GM18868 (cell line): ENCODE results near the gene RAF1.
A peak's percentile ranks its signal among the peaks of the same experiment; 100 is the strongest.
"Not testable (repeated sequence)": the region's sequence is repeated elsewhere in the genome, so short reads cannot be mapped to it uniquely, and the experiment has no call there.

Experiments
- ATAC-seq: cut with Tn5 transposase; IDR thresholded peaks from one replicate; pipeline ENCODE4 v1.9.1; 2021; ENCODE audit warnings: mild to moderate bottlenecking, moderate library complexity; ENCODE audit not compliant: unreplicated experiment

The RAF1 gene

DNA sequence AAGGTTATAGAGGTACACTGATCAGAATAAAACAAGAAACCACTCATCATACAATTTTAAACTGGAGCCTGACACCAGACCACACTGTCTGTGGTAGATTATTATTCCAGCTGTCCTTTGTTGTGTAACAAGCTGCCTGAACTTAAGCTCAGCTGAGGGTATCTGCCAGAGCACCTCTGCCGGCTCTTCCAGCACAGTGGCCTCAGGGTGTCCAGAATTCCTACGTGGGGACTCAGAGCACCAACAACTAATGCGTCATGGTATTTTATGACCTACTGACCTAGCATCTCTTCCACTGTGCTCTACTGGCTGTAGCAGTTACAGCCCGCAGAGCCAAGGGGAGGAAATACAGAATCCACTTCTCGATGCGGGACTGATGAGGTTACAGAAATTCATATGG, 15.6 kb upstream of the RAF1 start:
- no peak for ATAC-seq

GRCh38 chr3:12677616-12678015, 13.7 kb upstream of the RAF1 start:
- ATAC-seq = no peak

DNA sequence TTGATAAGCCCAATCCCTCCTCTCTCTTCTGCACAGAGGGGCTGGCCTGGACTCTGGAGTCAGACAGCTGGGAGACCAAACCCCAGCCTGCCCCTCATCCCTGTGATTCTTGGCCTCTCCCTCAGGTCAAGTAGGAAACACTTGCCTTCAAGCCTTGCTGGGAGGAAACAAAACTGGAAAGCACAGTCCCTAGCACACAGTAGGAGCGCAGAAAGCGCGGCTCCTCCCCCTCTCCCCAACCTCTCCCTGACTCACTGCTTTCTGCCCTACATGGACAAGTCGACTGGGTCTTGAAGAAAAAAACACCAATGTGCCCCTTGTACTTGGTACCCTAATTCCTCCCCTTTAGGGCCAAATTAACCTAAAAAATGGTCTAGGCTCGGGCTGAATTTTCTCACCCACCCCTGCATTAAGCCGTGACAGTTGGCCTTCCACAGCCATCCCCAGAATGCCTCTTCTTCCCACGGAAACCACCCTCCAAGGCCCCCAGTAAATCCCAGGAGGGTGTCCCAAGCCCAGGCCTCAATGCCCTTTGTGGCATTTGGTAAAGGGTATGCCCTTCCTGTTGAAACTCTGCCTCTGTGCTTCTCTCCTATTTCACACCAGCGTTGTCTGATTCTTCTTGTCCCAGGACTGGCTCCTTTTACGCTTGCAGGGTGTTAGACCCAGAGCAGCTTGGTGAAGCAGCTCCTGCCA, 11.3 kb upstream of the RAF1 start:
- no peak for ATAC-seq

- ATAC-seq = not testable (repeated sequence)
Measured at GRCh38 chr3:12673956-12674736, 10.2 kb upstream of the RAF1 start.

GRCh38 chr3:12671120-12671450, 7.2 kb upstream of the RAF1 start:
- no peak for ATAC-seq

GRCh38 chr3:12670365-12671119, 6.6 kb upstream of the RAF1 start:
- no peak for ATAC-seq

DNA sequence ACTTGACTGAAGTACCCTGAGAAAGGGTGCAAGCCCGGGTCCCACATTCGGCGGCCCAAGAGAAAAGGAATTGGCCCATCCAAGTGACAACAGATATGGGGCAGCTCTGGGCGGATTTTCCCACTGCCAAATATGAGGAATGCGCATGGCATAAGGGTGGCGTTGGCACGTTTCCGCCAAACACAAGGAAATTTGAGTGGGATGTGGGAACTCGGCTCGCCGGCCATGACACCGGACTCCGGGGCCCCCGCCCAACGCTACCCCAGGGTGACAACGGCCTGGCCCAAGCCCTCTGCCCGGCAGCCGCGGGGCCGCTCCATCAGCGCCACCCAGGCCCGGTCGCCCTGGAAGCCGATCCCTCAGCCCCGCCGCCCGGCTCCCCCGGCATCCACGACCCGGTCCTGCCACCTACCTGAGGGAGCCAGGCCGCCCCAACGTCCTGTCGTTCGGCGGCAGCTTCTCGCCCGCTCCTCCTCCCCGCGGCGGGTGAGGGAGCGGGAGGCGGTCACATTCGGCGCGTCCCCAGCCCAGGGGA, 449 bp downstream of the RAF1 start:
- ATAC-seq = peak; percentile 29

GRCh38 chr3:12662593-12663400, 1.1 kb downstream of the RAF1 start:
- no peak for ATAC-seq

GRCh38 chr3:12661926-12662592, 1.9 kb downstream of the RAF1 start:
- no peak for ATAC-seq

DNA sequence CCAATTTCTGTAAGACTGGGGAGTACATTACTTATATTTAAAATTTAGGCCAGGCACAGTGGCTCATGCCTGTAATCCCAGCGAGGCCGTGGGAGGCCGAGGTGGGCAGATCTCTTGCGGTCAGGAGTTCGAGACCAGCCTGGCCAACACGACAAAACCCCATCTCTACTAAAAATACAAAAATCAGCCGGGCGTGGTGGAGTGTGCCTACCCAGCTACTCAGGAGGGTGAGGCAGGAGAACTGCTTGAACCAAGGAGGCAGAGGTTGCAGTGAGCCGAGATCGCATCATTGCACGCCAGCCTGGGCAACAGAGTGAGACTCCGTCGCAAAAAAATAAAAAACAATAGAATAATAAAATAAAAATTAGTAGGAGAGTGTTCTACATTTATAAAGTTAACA, 2.5 kb downstream of the RAF1 start:
- not testable (repeated sequence) for ATAC-seq

DNA sequence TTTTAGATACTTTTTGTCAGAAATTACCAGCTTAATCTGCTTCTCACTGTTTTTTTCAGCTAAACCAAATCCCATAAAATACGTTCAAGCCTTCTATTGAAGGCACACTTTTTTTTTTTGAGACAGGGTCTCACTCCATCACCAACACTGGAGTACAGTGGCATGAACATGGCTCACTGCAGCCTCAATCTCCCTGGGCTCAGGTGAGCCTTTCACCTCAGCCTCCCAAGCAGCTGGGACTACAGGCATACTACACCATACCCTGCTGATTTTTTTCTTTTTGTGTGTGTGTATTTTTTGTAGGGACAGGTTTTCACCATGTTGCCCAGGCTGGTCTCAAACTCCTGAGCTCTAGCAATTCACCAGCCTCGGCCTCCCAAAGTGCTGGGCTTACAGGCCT, 3.7 kb downstream of the RAF1 start:
- no peak for ATAC-seq

DNA sequence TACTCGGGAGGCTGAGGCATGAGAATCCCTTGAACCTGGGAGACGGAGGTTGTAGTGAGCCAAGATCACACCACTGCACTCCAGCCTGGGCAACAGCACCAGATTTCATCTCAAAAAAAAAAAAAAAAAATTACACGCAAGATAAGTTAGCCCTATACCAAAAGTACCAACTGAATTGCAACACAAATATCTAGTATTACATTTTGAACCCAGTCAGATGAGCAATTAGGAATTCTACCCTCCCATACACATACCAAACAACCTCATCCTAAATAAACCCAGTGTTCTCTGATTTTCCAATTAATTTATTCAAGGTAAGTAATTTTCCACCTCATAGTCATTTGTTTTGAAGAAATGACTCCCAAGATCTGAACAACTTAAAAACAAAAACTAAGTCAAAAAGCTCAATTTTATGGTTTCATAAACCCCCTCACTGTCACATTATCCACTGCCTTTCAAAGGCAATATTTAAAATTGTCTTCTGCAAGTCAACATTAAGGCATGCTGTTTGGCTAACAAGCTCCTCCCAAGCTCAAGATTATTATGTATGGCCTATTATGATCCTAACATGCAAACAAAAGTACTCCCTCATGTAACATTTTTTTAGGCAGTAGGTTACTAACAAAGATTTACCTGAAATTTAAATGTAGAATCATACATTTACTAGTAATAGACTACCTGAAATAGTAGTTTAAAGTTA, 4.5 kb downstream of the RAF1 start:
- no peak for ATAC-seq

DNA sequence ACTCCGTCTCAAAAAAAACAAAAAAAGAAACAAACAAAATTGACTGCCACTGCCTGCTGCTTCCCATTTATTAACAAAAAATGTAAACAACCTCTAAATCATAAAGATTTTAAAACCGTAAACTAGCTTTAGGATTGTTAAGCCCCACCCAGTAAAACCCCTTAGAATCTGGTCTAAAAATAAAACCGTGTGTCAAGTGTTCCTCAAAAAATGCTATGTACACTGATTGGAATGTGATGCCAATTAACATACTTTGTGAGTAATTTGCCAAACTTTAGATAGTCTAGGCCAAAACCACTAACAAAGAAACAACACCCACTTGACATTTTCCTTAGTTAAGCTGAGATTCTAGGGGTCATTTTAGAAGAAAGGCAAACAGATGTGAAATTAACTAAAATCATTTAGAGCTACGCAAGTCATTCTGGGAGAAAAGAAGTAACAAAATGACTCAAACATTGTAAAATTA, 5.3 kb downstream of the RAF1 start:
- no peak for ATAC-seq

GRCh38 chr3:12656850-12657249, 7.1 kb downstream of the RAF1 start:
- ATAC-seq = no peak

- no peak for ATAC-seq
Measured at GRCh38 chr3:12656193-12656592, 7.7 kb downstream of the RAF1 start.

- ATAC-seq = no peak
Measured at GRCh38 chr3:12655701-12656100, 8.2 kb downstream of the RAF1 start.

DNA sequence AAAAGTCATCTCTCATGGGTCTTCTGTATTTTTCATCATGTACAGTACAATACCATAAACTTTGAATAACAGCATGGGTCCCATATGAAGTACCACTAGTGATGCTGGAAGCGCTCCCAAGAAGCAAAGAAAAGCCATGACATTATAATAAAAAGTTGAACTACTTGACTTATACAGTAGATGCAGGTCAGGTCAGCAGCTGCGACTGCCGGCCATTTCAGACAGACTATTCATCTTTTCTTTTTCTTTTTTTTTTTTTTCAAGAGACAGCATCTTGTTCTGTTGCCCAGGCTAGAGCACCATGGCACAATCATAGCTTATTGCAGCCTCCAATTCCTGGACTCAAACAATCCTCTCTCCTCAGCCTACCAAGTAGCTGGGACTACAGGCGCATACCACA, 10.2 kb downstream of the RAF1 start:
- ATAC-seq = no peak

- peak; percentile 71 for ATAC-seq
Measured at GRCh38 chr3:12648384-12648959, 15.4 kb downstream of the RAF1 start.

- ATAC-seq = no peak
Measured at GRCh38 chr3:12644331-12644937, 19.5 kb downstream of the RAF1 start.
